GM23338 (cell line): ENCODE data around the gene TICAM2. TPM values are rescaled to one million over a fixed set of nuclear protein-coding genes. Genes with fewer than 3 reads are reported as not detected.

Source experiments
- ATAC-seq: fragments of 200-7000 bp; cut with Tn5 transposase; 3 replicates; pipeline ENCODE4 v1.9.1; 2020
- DNase-seq: peaks from one replicate; pipeline ENCODE4 v3.0.0-alpha.2; 2015; ENCODE audit warnings: low spot score
- H2AFZ ChIP-seq: fragments of 200-600 bp; sonication (generic); 2 replicates; pipeline ENCODE4 v1.8.0; 2016; ENCODE audit warnings: antibody characterized with exemption, mild to moderate bottlenecking, moderate library complexity
- H3F3A ChIP-seq: fragments of 200-600 bp; sonication (generic); replicated peaks from 2 replicates; pipeline ENCODE4 v1.8.0; 2017; ENCODE audit warnings: antibody characterized with exemption, mixed run types, low read depth
- H3K27ac ChIP-seq: fragments of 200-600 bp; sonication (generic); 2 replicates; pipeline ENCODE4 v1.6.1; 2016; ENCODE audit warnings: low read depth
- H3K27me3 ChIP-seq: fragments of 200-600 bp; sonication (generic); 2 replicates; pipeline ENCODE4 v1.8.0; 2016; ENCODE audit warnings: mild to moderate bottlenecking, mixed run types, moderate library complexity; ENCODE audit not compliant: insufficient read depth
- H3K36me3 ChIP-seq: fragments of 200-600 bp; sonication (generic); 2 replicates; pipeline ENCODE4 v1.8.0; 2016; ENCODE audit warnings: mild to moderate bottlenecking; ENCODE audit not compliant: insufficient read depth
- H3K4me1 ChIP-seq: fragments of 200-600 bp; sonication (generic); 2 replicates; pipeline ENCODE4 v1.8.0; 2016; ENCODE audit warnings: mild to moderate bottlenecking, moderate library complexity; ENCODE audit not compliant: insufficient read depth
- H3K4me2 ChIP-seq: fragments of 200-600 bp; sonication (generic); 2 replicates; pipeline ENCODE4 v1.7.1; 2017; ENCODE audit warnings: mixed run types
- H3K4me3 ChIP-seq: fragments of 200-600 bp; sonication (generic); 2 replicates; pipeline ENCODE4 v1.6.1; 2016; ENCODE audit warnings: mixed run types
- H3K79me2 ChIP-seq: fragments of 200-600 bp; sonication (generic); replicated peaks from 2 replicates; pipeline ENCODE4 v1.8.0; 2017; ENCODE audit warnings: mild to moderate bottlenecking; ENCODE audit not compliant: insufficient read depth
- H3K9me2 ChIP-seq: fragments of 200-600 bp; sonication (generic); 2 replicates; pipeline ENCODE4 v1.8.0; 2017; ENCODE audit not compliant: insufficient read depth
- H4K20me1 ChIP-seq: fragments of 200-600 bp; sonication (generic); replicated peaks from 2 replicates; pipeline ENCODE4 v1.8.0; 2017; ENCODE audit warnings: mild to moderate bottlenecking; ENCODE audit not compliant: insufficient read depth
- H3K27ac Mint-ChIP-seq: 2 replicates; pipeline ENCODE4 v1.8.0; 2020; ENCODE audit warnings: inconsistent platforms, mild to moderate bottlenecking, moderate library complexity, mixed read lengths
- H3K27me3 Mint-ChIP-seq: 3 replicates; pipeline ENCODE4 v1.8.0; 2022; ENCODE audit warnings: low read depth, mild to moderate bottlenecking, moderate library complexity, mixed read lengths, inconsistent platforms; ENCODE audit not compliant: insufficient read depth, poor library complexity
- H3K36me3 Mint-ChIP-seq: 3 replicates; pipeline ENCODE4 v1.8.0; 2021; ENCODE audit warnings: low read depth, mild to moderate bottlenecking, inconsistent platforms, moderate library complexity, mixed read lengths
- H3K4me1 Mint-ChIP-seq: 3 replicates; pipeline ENCODE4 v1.8.0; 2020; ENCODE audit warnings: mild to moderate bottlenecking, inconsistent platforms, mixed read lengths
- H3K4me3 Mint-ChIP-seq: 3 replicates; pipeline ENCODE4 v1.8.0; 2021; ENCODE audit warnings: moderate library complexity, mild to moderate bottlenecking, inconsistent platforms, mixed read lengths
- H3K9me3 Mint-ChIP-seq: 3 replicates; pipeline ENCODE4 v1.8.0; 2020; ENCODE audit warnings: moderate library complexity, mild to moderate bottlenecking, inconsistent platforms, mixed read lengths
- CREB1 ChIP-seq: fragments of 250-450 bp; sonication (Bioruptor Pico); IDR thresholded peaks from 2 replicates; pipeline ENCODE4 v1.5.0; 2020; ENCODE audit warnings: low read depth, mild to moderate bottlenecking, moderate library complexity
- EZH2 ChIP-seq: fragments of 200-600 bp; sonication (generic); IDR thresholded peaks from one replicate; pipeline ENCODE4 v1.8.0; 2017; ENCODE audit warnings: antibody characterized with exemption, mild to moderate bottlenecking, low read depth; ENCODE audit not compliant: unreplicated experiment
- EZH2phosphoT487 ChIP-seq: fragments of 200-600 bp; sonication (generic); IDR thresholded peaks from one replicate; pipeline ENCODE4 v1.8.1; 2018; ENCODE audit warnings: antibody characterized with exemption; ENCODE audit not compliant: unreplicated experiment
- NANOG ChIP-seq: IDR thresholded peaks from 2 replicates; pipeline ENCODE4 v1.6.1; 2016; ENCODE audit warnings: antibody characterized with exemption, borderline replicate concordance
- polyA plus RNA-seq: library from polyadenylated mRNA; unstranded; fragments of >200 nt; fragmentation: Nextera tagmentation; extraction: Ambion mirVana; gene quantifications from 2 replicates; pipeline ENCODE4 v1.2.1, GENCODE V29; 2016
- total RNA-seq: library from RNA; depleted of rRNA; stranded (reverse); fragments of >200 nt; shearing (Covaris generic); gene quantifications from 2 replicates; pipeline ENCODE4 v1.2.3, GENCODE V29; 2014
- TF ChIP-seq, protein P1 (sequence below): fragments of 250-450 bp; sonication (Bioruptor Pico); IDR thresholded peaks from 2 replicates; pipeline ENCODE4 v1.5.0; 2020; ENCODE audit warnings: mild to moderate bottlenecking, moderate library complexity

Gene TICAM2
- total and polyA plus RNA-seq, 2 experiments from 2014 or later, result 1.0 TPM; not detected in 1

GRCh38 chr5:115531787-115532367 lies 70.4 kb downstream of the TICAM2 start:
- H3K27me3 ChIP-seq, result no peaks in the 10 kb centered on the region
- H3K27ac ChIP-seq, result no peak overlapping the region
- ATAC-seq, result no peak
- H3K9me2 ChIP-seq, result no peaks in the 10 kb centered on the region
- TF ChIP-seq NANOG (no peak), EZH2 (no peak), CREB1 (CRISPR knock-in tag) (no peak)
- Mint-ChIP-seq H3K4me3 (no peak overlapping the region), H3K9me3 (no peaks in the 10 kb centered on the region), H3K36me3 (peaks cover 21% of the 10 kb centered on the region), H3K27ac (no peak overlapping the region), H3K4me1 (peaks cover 26% of the 10 kb centered on the region), H3K27me3 (no peaks in the 10 kb centered on the region)
- no peak overlapping the region for H3K4me3 ChIP-seq
- peaks cover 100% of the 10 kb centered on the region for H3K79me2 ChIP-seq
- DNase-seq, result no peak
- H3F3A ChIP-seq, result no peaks in the 10 kb centered on the region
- H2AFZ ChIP-seq, result no peak overlapping the region
- H3K36me3 ChIP-seq, result no peaks in the 10 kb centered on the region; the same call in 1 of the 2 replicates
- H3K4me1 ChIP-seq, result 0 out of 2 replicates have a peak, but pooled peaks cover 3% of the 10 kb centered on the region
- peaks cover 8% of the 10 kb centered on the region for H4K20me1 ChIP-seq
- H3K4me2 ChIP-seq, result no peak overlapping the region

GRCh38 chr5:115531380-115531779 lies 70.9 kb downstream of the TICAM2 start:
- Histone ChIP-seq H3K27ac (no peak overlapping the region), H3K4me2 (no peak overlapping the region), H3K4me3 (no peak overlapping the region), H3F3A (no peaks in the 10 kb centered on the region), H3K4me1 (0 out of 2 replicates have a peak, but pooled peaks cover 3% of the 10 kb centered on the region), H3K27me3 (no peaks in the 10 kb centered on the region), H3K36me3 (no peaks in the 10 kb centered on the region; the same call in 1 of the 2 replicates), H3K9me2 (no peaks in the 10 kb centered on the region), H3K79me2 (peaks cover 100% of the 10 kb centered on the region), H2AFZ (no peak overlapping the region), H4K20me1 (peaks cover 8% of the 10 kb centered on the region)
- H3K4me3 Mint-ChIP-seq, result no peak overlapping the region
- no peaks in the 10 kb centered on the region for H3K9me3 Mint-ChIP-seq
- H3K36me3 Mint-ChIP-seq, result peaks cover 16% of the 10 kb centered on the region
- no peak overlapping the region for H3K27ac Mint-ChIP-seq
- peaks cover 25% of the 10 kb centered on the region for H3K4me1 Mint-ChIP-seq
- ATAC-seq, result no peak
- no peaks in the 10 kb centered on the region for H3K27me3 Mint-ChIP-seq
- TF ChIP-seq EZH2phosphoT487, result no peak
- TF ChIP-seq, protein P1, sequence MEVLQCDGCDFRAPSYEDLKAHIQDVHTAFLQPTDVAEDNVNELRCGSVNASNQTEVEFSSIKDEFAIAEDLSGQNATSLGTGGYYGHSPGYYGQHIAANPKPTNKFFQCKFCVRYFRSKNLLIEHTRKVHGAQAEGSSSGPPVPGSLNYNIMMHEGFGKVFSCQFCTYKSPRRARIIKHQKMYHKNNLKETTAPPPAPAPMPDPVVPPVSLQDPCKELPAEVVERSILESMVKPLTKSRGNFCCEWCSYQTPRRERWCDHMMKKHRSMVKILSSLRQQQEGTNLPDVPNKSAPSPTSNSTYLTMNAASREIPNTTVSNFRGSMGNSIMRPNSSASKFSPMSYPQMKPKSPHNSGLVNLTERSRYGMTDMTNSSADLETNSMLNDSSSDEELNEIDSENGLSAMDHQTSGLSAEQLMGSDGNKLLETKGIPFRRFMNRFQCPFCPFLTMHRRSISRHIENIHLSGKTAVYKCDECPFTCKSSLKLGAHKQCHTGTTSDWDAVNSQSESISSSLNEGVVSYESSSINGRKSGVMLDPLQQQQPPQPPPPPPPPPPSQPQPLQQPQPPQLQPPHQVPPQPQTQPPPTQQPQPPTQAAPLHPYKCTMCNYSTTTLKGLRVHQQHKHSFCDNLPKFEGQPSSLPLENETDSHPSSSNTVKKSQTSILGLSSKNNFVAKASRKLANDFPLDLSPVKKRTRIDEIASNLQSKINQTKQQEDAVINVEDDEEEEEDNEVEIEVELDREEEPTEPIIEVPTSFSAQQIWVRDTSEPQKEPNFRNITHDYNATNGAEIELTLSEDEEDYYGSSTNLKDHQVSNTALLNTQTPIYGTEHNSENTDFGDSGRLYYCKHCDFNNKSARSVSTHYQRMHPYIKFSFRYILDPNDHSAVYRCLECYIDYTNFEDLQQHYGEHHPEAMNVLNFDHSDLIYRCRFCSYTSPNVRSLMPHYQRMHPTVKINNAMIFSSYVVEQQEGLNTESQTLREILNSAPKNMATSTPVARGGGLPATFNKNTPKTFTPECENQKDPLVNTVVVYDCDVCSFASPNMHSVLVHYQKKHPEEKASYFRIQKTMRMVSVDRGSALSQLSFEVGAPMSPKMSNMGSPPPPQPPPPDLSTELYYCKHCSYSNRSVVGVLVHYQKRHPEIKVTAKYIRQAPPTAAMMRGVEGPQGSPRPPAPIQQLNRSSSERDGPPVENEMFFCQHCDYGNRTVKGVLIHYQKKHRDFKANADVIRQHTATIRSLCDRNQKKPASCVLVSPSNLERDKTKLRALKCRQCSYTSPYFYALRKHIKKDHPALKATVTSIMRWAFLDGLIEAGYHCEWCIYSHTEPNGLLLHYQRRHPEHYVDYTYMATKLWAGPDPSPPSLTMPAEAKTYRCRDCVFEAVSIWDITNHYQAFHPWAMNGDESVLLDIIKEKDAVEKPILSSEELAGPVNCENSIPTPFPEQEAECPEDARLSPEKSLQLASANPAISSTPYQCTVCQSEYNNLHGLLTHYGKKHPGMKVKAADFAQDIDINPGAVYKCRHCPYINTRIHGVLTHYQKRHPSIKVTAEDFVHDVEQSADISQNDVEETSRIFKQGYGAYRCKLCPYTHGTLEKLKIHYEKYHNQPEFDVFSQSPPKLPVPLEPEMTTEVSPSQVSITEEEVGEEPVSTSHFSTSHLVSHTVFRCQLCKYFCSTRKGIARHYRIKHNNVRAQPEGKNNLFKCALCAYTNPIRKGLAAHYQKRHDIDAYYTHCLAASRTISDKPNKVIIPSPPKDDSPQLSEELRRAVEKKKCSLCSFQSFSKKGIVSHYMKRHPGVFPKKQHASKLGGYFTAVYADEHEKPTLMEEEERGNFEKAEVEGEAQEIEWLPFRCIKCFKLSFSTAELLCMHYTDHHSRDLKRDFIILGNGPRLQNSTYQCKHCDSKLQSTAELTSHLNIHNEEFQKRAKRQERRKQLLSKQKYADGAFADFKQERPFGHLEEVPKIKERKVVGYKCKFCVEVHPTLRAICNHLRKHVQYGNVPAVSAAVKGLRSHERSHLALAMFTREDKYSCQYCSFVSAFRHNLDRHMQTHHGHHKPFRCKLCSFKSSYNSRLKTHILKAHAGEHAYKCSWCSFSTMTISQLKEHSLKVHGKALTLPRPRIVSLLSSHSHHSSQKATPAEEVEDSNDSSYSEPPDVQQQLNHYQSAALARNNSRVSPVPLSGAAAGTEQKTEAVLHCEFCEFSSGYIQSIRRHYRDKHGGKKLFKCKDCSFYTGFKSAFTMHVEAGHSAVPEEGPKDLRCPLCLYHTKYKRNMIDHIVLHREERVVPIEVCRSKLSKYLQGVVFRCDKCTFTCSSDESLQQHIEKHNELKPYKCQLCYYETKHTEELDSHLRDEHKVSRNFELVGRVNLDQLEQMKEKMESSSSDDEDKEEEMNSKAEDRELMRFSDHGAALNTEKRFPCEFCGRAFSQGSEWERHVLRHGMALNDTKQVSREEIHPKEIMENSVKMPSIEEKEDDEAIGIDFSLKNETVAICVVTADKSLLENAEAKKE (CRISPR knock-in tag), result no peak
- DNase-seq, result no peak
